Forelimb muscle (tissue), 1 donor: ENCODE measurements around the gene MED12L. TPM values are rescaled to one million over a fixed set of nuclear protein-coding genes. Genes with fewer than 3 reads are reported as not detected.
A peak's percentile ranks its signal among the peaks of the same experiment; 100 is the strongest.
"Not testable (repeated sequence)": the region's sequence is repeated elsewhere in the genome, so short reads cannot be mapped to it uniquely, and the experiment has no call there.

Experiments used
- DNase-seq: peaks from one replicate; pipeline ENCODE4 v3.0.0-alpha.2; 2013; ENCODE audit warnings: low read depth
- polyA plus RNA-seq: library from polyadenylated mRNA; unstranded; fragments of 120-200 nt; gene quantifications from one replicate; pipeline ENCODE4 v1.2.1, GENCODE V29; 2013; ENCODE audit not compliant: insufficient read length

MED12L gene, protein sequence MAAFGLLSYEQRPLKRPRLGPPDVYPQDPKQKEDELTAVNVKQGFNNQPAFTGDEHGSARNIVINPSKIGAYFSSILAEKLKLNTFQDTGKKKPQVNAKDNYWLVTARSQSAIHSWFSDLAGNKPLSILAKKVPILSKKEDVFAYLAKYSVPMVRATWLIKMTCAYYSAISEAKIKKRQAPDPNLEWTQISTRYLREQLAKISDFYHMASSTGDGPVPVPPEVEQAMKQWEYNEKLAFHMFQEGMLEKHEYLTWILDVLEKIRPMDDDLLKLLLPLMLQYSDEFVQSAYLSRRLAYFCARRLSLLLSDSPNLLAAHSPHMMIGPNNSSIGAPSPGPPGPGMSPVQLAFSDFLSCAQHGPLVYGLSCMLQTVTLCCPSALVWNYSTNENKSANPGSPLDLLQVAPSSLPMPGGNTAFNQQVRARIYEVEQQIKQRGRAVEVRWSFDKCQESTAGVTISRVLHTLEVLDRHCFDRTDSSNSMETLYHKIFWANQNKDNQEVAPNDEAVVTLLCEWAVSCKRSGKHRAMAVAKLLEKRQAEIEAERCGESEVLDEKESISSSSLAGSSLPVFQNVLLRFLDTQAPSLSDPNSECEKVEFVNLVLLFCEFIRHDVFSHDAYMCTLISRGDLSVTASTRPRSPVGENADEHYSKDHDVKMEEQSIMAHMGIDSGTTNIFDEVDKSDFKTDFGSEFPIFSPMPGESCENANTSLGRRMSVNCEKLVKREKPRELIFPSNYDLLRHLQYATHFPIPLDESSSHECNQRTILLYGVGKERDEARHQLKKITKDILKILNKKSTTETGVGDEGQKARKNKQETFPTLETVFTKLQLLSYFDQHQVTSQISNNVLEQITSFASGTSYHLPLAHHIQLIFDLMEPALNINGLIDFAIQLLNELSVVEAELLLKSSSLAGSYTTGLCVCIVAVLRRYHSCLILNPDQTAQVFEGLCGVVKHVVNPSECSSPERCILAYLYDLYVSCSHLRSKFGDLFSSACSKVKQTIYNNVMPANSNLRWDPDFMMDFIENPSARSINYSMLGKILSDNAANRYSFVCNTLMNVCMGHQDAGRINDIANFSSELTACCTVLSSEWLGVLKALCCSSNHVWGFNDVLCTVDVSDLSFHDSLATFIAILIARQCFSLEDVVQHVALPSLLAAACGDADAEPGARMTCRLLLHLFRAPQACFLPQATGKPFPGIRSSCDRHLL (N-terminal part only)
- polyA plus RNA-seq: 10.0 TPM

DNA sequence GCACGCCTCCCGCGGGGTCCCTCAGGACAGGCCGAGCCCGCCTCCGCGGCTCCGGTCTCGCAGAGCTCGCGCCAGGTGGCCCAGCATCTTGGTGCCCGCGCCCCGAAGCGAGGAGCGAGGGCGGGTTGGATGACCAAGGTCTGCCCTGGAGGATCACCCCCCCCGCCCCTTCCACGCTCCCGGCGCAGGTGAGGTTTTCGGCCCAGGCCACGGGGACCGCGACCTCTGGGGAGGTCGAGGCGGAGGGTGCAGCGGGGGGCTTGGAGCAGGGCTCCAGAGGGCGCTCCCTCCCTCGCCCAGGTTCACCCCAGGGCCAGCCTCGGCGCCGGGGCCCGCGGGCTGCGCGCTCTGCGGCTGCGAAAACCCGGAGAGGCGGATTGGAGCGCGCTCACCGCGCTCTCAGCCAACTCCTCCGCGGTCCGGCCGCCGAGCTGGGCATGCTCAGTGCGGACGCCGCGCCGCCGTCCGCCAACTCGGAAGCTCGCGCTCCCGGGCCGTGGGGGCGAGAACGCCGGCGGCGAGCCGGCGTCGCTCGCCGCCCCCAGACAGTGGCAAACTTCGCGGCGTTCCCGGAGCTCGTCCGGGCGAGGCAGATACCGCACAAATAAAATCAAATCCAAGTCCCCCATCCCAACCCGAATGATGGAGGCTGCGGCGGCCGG, at the start of gene MED12L:
Gene MED12L (plus strand): TSS at position 438 of the 662 bp plus-strand sequence. CDS start 1,263 bp downstream, outside the sequence.
- DNase-seq: peak; percentile 62

DNA sequence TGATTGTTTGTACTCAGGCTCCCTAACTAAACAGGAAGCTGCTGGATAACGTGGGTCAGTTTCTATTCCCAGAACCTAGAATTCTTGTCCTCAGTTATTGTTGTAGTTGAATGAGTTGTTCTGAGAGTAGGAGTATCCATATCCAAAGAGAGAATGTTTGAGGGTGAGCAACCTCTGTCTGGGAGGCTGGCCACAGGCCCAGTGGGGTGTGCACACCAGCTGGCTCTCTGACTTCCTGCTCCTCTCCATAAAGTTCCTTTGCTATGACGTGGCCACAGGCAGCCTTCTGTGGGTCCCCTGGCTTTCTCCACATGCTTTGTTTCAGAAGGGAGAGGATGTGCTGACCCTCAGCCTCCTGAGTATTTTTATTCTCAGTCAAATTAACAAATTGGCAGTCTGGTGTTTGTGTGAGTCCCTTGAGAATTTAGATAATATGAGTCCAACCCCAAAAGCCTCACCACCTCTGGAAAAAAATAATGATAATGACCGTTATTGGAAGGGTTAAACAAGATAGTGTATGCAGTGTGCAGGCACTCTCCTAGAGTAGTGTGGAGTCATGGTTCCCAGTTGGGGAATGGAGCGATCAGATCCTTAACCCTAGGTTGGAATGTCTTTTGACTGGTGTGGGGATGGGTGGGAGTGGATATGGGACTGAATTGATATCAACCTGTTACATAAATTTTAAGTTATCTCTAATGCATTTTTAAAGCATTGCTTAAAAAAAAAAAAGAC, 47.6 kb upstream of the MED12L start:
- peak; percentile 32 for DNase-seq

DNA sequence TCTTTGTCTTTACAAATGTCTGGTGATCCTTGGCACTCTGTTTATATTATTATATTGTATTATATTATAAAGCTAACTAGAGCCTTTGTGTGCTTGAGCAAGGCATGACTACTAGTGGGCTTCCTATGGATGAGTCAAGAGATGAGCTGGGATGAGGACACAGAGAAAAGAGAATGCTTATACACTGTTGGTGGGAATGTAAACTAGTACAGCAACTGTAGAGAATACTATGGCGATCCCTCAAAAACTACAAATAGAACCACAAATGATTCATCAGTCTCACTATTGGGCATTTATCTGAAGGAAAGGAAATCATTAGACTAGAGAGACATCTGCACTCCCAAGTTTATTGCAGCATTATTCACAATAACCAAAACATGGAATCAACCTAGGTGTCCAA, 40.8 kb upstream of the MED12L start:
- DNase-seq: no peak

DNA sequence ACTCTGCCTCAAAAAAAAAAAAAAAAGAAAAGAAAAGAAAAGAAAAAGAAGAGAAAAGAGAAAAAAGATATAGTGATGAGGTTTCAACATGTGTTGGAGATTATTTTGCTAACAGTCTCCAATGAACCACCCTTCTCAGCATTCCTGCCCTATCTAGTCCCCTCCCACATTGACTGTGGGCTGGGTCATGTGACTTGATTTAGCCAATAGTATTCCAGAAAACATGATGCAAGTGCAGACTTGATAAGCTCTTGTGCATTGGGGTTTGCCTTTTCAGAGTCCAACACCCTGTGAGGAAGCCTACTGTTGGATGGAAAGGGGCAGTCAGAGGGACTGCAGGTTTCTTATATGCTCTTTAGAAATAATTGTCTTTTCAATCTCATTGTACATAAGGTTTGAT, 37.8 kb upstream of the MED12L start:
- DNase-seq: no peak

DNA sequence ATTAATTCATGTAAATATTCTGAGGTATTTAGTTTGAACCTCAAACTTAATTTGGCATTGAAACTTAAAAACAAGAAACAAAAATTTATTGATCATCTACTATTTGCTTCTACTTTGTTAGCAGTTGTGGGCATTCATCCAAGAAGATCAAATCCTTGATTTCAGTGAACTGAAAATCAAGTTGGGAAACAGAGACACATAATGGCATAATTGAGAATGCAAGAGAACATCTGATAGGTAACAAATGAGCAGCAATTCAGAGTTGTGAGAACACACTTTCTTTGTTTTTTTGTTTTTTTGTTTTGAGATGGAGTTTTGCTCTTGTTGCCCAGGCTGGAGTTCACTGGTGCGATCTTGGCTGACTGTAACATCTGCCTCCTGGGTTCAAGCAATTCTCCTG, 33.9 kb upstream of the MED12L start:
- no peak for DNase-seq

DNA sequence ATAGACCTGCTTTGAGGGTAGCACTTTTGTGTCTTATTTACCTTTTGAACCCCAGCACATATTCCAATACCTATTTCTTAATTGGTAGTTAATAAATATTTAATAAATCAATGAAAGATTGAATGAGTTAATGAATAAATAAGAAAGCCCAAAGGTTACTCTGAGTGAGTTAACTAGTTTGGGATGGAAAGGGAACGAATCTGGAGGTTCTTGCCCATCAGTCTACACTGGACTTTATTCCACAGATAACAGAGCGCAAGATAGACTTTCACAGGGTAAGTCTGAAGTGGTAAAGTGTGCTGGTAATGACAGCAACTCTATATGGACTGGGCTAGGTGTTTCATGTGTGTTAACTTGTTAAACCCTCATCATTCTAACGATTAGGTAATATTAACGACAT, 33.1 kb upstream of the MED12L start:
- no peak for DNase-seq

DNA sequence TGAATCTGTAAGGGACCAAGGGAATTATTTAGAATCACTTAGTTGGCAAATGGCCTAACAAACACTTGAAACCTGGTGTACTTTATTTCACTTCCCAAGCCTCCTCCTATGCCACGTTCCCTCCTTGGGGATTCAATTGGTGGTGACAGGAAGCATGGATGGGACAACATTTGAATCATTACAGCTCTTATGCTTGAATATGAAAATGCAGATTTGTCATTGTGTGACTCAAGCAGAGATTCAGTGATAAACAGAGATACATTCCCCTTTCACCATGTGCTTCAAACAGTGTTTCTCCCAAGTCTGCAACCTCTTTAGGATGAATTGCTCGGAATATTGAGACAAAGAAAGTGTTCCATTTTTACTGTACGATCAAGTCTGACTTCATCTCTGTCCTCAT, 32.7 kb upstream of the MED12L start:
- DNase-seq: no peak

DNA sequence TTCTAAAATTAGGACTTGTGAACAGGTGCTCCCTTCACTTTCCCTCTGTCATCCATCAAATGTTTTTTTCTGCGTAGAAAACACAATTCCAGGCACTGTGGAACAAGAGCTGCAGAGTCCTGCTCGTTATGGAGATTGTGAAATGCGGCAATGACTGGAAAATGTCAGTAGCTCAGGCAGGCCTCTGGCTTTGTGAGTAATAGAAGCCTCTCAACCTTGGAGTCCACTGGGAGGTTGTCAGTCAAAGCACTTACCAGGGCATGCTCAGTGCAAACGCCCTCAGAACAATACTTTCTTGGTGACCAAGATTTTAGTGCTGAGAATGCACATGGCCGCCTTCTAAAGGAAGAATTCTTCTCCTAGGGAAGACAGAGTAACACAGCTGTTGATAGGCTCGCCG, 26.7 kb upstream of the MED12L start:
- DNase-seq: no peak

GRCh38 chr3:151062611-151063010, 22.9 kb upstream of the MED12L start:
- DNase-seq: peak; percentile 77

- DNase-seq: no peak
Observed at GRCh38 chr3:151067158-151067557, 18.3 kb upstream of the MED12L start.

DNA sequence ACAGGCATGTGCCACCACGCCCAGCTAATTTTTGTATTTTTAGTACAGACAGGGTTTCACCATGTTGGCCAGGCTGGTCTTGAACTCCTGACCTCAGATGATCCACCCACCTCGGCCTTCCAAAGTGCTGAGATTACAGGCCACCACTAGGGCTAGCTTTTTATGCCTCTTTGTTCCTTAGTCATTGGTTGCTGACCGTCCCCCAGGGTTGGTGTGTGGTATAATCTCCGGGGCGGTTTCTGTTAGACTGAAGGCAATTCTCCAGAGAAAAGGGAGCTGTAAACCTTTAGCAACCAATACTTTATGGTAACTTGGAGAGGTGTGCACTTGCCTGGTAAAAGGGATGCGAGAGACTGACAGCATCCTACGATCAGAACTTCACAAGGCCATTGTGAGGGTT, 12.6 kb upstream of the MED12L start:
- not testable (repeated sequence) for DNase-seq

DNA sequence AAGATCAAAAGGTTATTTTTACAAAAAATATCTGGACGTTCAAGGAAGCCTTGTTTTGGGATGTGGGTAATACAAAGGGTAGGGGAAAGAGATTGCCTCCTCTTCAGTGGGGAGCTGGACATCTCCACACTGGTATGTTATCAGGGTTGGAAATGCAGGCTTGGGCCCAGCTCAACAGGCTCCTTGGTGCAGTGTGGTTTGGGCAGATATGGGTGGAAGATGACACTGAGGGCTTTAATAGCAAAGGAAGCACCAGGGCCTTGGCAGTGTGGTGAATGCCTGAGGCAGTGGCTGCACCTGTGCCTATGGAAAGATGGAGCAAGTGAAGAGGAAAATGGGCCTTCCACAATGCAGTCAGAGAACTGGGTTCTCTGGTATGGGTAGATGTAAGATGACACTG, 11.2 kb upstream of the MED12L start:
- no peak for DNase-seq

- DNase-seq: no peak
Observed at GRCh38 chr3:151075869-151076562, 9.4 kb upstream of the MED12L start.

DNA sequence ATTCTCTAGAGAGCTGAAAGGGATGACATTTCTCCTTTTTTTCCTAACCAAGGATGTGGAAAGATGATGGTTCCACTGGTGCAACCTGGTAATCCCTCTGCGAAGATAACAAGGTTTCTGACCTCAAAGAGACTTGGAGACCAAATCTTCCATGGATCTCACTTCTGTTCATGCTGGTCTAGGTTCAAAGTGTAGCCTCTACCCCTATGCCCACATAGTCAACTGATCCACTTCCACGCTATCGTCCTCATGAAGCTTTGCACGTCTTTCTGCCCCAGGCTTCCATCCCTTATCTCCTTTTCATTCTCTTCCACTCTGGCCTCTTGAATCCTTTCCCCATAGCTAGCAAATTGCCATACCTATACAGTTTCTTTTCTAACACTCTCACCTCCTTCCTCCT, 8.8 kb upstream of the MED12L start:
- DNase-seq: no peak

DNA sequence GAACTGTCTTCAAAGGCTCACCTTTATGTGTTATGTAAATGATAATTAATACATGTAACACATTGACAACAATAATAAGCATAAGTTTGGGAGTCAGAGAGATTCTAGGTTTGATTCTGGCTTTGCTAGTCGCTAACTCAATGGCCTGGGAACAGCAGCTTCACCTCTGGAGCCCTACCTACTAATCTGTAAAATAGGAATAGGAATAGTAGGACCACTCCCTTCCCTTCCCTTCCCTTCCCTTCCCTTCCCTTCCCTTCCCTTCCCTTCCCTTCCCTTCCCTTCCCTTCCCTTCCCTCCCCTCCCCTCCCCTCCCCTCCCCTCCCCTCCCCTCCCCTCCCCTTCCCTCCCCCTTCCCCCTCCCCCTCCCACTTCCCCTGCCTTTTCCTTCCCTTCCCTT, 4.4 kb upstream of the MED12L start:
- not testable (repeated sequence) for DNase-seq

- DNase-seq: no peak
Observed at GRCh38 chr3:151082880-151083838, 2.3 kb upstream of the MED12L start.

GRCh38 chr3:151084893-151085226, 604 bp upstream of the MED12L start:
- DNase-seq: no peak

- no peak for DNase-seq
Observed at GRCh38 chr3:151085889-151086483, 522 bp downstream of the MED12L start.
